ENCODE measurements around the gene MOB3C. TPM values are rescaled to one million over a fixed set of nuclear protein-coding genes. Genes with fewer than 3 reads are reported as not detected.

MOB3C gene
- total RNA-seq, 1 experiment from 2014 or later = 12.3 TPM

- DNase-seq (ENCODE audit: low spot score) = no peak
Measured at GRCh38 chr1:46606255-46606965, 10.2 kb downstream of the MOB3C start.

GRCh38 chr1:46605232-46605631, 11.4 kb downstream of the MOB3C start:
- no peak for DNase-seq (ENCODE audit: low spot score)

GRCh38 chr1:46603858-46604549, 12.6 kb downstream of the MOB3C start, which contains the start of gene MKNK1:
Gene MKNK1, minus strand, starts transcription at chr1:46604268. Its CDS starts 20,941 bp downstream, at chr1:46583327.
- DNase-seq (ENCODE audit: low spot score) = peak; percentile 97

GRCh38 chr1:46603481-46603857, 13.1 kb downstream of the MOB3C start:
- no peak for DNase-seq (ENCODE audit: low spot score)

GRCh38 chr1:46601257-46602007, 15.2 kb downstream of the MOB3C start:
- DNase-seq (ENCODE audit: low spot score) = no peak

- no peak for DNase-seq (ENCODE audit: low spot score)
Measured at GRCh38 chr1:46599059-46599970, 17.3 kb downstream of the MOB3C start.

GRCh38 chr1:46596846-46597245, 19.8 kb downstream of the MOB3C start:
- DNase-seq (ENCODE audit: low spot score) = no peak

GRCh38 chr1:46596036-46596435, 20.6 kb downstream of the MOB3C start:
- DNase-seq (ENCODE audit: low spot score) = no peak

- DNase-seq (ENCODE audit: low spot score) = no peak
Measured at GRCh38 chr1:46595127-46595526, 21.5 kb downstream of the MOB3C start.

- no peak for DNase-seq (ENCODE audit: low spot score)
Measured at GRCh38 chr1:46594063-46594462, 22.5 kb downstream of the MOB3C start.

GRCh38 chr1:46592823-46593222, 23.8 kb downstream of the MOB3C start:
- no peak for DNase-seq (ENCODE audit: low spot score)

GRCh38 chr1:46589529-46589928, 27.1 kb downstream of the MOB3C start:
- no peak for DNase-seq (ENCODE audit: low spot score)

GRCh38 chr1:46587069-46587468, 29.5 kb downstream of the MOB3C start:
- DNase-seq (ENCODE audit: low spot score) = no peak

- DNase-seq (ENCODE audit: low spot score) = no peak
Measured at GRCh38 chr1:46585312-46585938, 31.2 kb downstream of the MOB3C start.

GRCh38 chr1:46583494-46583893, 33.1 kb downstream of the MOB3C start:
- DNase-seq (ENCODE audit: low spot score) = no peak

- DNase-seq (ENCODE audit: low spot score) = no peak
Measured at GRCh38 chr1:46582972-46583371, 33.6 kb downstream of the MOB3C start.

- no peak for DNase-seq (ENCODE audit: low spot score)
Measured at GRCh38 chr1:46581681-46582455, 34.7 kb downstream of the MOB3C start.

- no peak for DNase-seq (ENCODE audit: low spot score)
Measured at GRCh38 chr1:46580140-46580903, 36.3 kb downstream of the MOB3C start.

- DNase-seq (ENCODE audit: low spot score) = no peak
Measured at GRCh38 chr1:46577671-46578070, 38.9 kb downstream of the MOB3C start.
